ENCODE measurements around the gene IKBKE.

Gene IKBKE

GRCh38 chr1:206451134-206451686 lies 19.1 kb upstream of the IKBKE start:
- H3K36me3 ChIP-seq (ENCODE audit: low read depth), result peaks cover 35% of the 10 kb centered on the region
- DNase-seq (ENCODE audit: low spot score) (no peak), ATAC-seq (ENCODE audit: low read depth) (no peak)
- no peak for TF ChIP-seq CTCF (IDR thresholded peaks at IDR 0.05; ENCODE audit: poor library complexity, severe bottlenecking)
- no peak overlapping the region for H3K27ac ChIP-seq (ENCODE audit: poor library complexity, severe bottlenecking)
- no peak overlapping the region for H3K4me3 ChIP-seq (ENCODE audit: severe bottlenecking)
- H3K27me3 ChIP-seq (ENCODE audit: insufficient read depth, poor library complexity, severe bottlenecking), result no peaks in the 10 kb centered on the region
- no peaks in the 10 kb centered on the region for H3K4me1 ChIP-seq (ENCODE audit: insufficient read depth, poor library complexity, severe bottlenecking)
- no peaks in the 10 kb centered on the region for H3K9me3 ChIP-seq (ENCODE audit: severe bottlenecking)

- peaks cover 27% of the 10 kb centered on the region for H3K36me3 ChIP-seq (ENCODE audit: low read depth)
- no peak overlapping the region for H3K27ac ChIP-seq (ENCODE audit: poor library complexity, severe bottlenecking)
- no peaks in the 10 kb centered on the region for H3K27me3 ChIP-seq (ENCODE audit: insufficient read depth, poor library complexity, severe bottlenecking)
- DNase-seq (ENCODE audit: low spot score) (no peak), ATAC-seq (ENCODE audit: low read depth) (no peak)
- no peak for TF ChIP-seq CTCF (IDR thresholded peaks at IDR 0.05; ENCODE audit: poor library complexity, severe bottlenecking)
- H3K4me3 ChIP-seq (ENCODE audit: severe bottlenecking), result no peak overlapping the region
- no peaks in the 10 kb centered on the region for H3K9me3 ChIP-seq (ENCODE audit: severe bottlenecking)
- peaks cover 10% of the 10 kb centered on the region for H3K4me1 ChIP-seq (ENCODE audit: insufficient read depth, poor library complexity, severe bottlenecking)
Observed at GRCh38 chr1:206453111-206453510, 17.2 kb upstream of the IKBKE start.

GRCh38 chr1:206455289-206455665 lies 15.0 kb upstream of the IKBKE start:
- DNase-seq (ENCODE audit: low spot score) (no peak), ATAC-seq (ENCODE audit: low read depth) (no peak)
- no peaks in the 10 kb centered on the region for H3K27me3 ChIP-seq (ENCODE audit: insufficient read depth, poor library complexity, severe bottlenecking)
- H3K36me3 ChIP-seq (ENCODE audit: low read depth), result peaks cover 19% of the 10 kb centered on the region
- H3K27ac ChIP-seq (ENCODE audit: poor library complexity, severe bottlenecking), result no peak overlapping the region
- no peak for TF ChIP-seq CTCF (IDR thresholded peaks at IDR 0.05; ENCODE audit: poor library complexity, severe bottlenecking)
- H3K4me3 ChIP-seq (ENCODE audit: severe bottlenecking), result no peak overlapping the region
- H3K9me3 ChIP-seq (ENCODE audit: severe bottlenecking), result no peaks in the 10 kb centered on the region
- H3K4me1 ChIP-seq (ENCODE audit: insufficient read depth, poor library complexity, severe bottlenecking), result peaks cover 10% of the 10 kb centered on the region

GRCh38 chr1:206455666-206456344 lies 14.5 kb upstream of the IKBKE start:
- no peak for ATAC-seq (ENCODE audit: low read depth)
- H3K27me3 ChIP-seq (ENCODE audit: insufficient read depth, poor library complexity, severe bottlenecking), result no peaks in the 10 kb centered on the region
- H3K27ac ChIP-seq (ENCODE audit: poor library complexity, severe bottlenecking), result no peak overlapping the region
- H3K4me1 ChIP-seq (ENCODE audit: insufficient read depth, poor library complexity, severe bottlenecking), result peaks cover 10% of the 10 kb centered on the region
- no peak for TF ChIP-seq CTCF (IDR thresholded peaks at IDR 0.05; ENCODE audit: poor library complexity, severe bottlenecking)
- no peak for DNase-seq (ENCODE audit: low spot score)
- H3K36me3 ChIP-seq (ENCODE audit: low read depth), result peaks cover 15% of the 10 kb centered on the region
- no peak overlapping the region for H3K4me3 ChIP-seq (ENCODE audit: severe bottlenecking)
- no peaks in the 10 kb centered on the region for H3K9me3 ChIP-seq (ENCODE audit: severe bottlenecking)
